H1 (cell line): ENCODE data around the gene LSM2. TPM values are rescaled to one million over a fixed set of nuclear protein-coding genes. Genes with fewer than 3 reads are reported as not detected.

ENCODE experiments used
- BACH1 ChIP-seq: IDR thresholded peaks from 2 replicates; pipeline ENCODE4 v1.6.1; 2012; ENCODE audit warnings: low read length, improper control_type of control experiment
- GTF2F1 ChIP-seq: IDR thresholded peaks from 2 replicates; pipeline ENCODE4 v1.6.1; 2012; ENCODE audit warnings: low read depth, low read length, improper control_type of control experiment, borderline replicate concordance
- MAFK ChIP-seq: IDR thresholded peaks from 2 replicates; pipeline ENCODE4 v1.6.1; 2012; ENCODE audit warnings: low read depth, mild to moderate bottlenecking, improper control_type of control experiment, low read length
- NANOG ChIP-seq: IDR thresholded peaks from 2 replicates; pipeline ENCODE4 v1.6.1; 2011; ENCODE audit warnings: low read length, low read depth, mild to moderate bottlenecking, inconsistent platforms; ENCODE audit not compliant: insufficient read depth, poor library complexity, severe bottlenecking
- POLR2A ChIP-seq, 2 experiments: IDR thresholded peaks; 1 replicate in 1 of 2; 2 replicates in 1 of 2; pipeline ENCODE4 v1.6.1; 2011; ENCODE audit warnings: low read depth in 2 of 2, low read length in 2 of 2, mild to moderate bottlenecking in 2 of 2; ENCODE audit errors: control extremely low read depth in 1 of 2
- polyA plus RNA-seq, 7 experiments: library from polyadenylated mRNA; depleted of rRNA in 3 of 7; stranded (reverse) in 5 of 7; unstranded in 2 of 7; fragments of >200 nt in 5 of 7; fragments of 200-250 nt in 2 of 7; gene quantifications; 1 replicate in 5 of 7; 2 replicates in 1 of 7; 4 replicates in 1 of 7; pipeline versions ENCODE4 v1.2.1 to v1.2.3, GENCODE V29; 2011 to 2013; ENCODE audit warnings: missing spikeins in 2 of 7, mixed read lengths in 2 of 7
- total RNA-seq: library from RNA; stranded (reverse); fragmentation: NEBNext Ultra II Directional; extraction: Animal tissue kit (Norgen Biotek cat#: 25700); gene quantifications from 2 replicates; pipeline ENCODE4 v1.2.1, GENCODE V29; 2021
- TF ChIP-seq, protein P1 (sequence below): IDR thresholded peaks from 2 replicates; pipeline ENCODE4 v1.6.1; 2011; ENCODE audit warnings: low read length, improper control_type of control experiment

LSM2 gene
- total and polyA plus RNA-seq, 2 of the 8 experiments (the other 6 are each of a cell fraction or from before 2014, with no cell fraction given), result 127 to 168 TPM

DNA sequence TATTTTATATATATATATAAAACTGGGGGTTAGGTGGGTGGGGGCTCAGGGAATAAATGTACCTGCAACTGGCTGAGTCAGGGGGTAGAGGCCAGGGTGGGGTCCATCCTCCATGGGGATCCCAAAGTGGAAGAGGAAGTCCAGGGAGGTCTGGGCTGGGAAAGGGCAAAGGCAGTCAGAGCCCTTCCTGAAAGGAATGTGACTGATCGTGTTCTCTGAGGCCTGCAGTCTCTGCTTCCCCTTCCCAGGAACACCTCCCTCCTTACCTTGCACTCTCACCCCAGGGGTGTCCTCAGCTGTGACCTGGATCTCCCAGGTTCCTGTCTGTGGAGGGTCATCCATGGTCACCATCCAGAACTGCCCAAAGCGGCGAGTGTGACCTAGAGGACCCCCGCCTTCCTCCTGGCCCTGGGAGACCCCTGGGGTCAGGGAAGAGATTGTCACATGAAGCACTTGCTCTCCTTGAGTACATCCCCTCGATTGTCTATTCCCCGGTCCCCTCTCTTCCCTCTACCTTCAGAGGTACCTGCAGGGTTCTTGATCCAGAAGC lies 39.6 kb downstream of the LSM2 start (continued):
- TF ChIP-seq NANOG (no peak), POLR2A (IDR thresholded peaks at IDR 0.05; ENCODE audit: control extremely low read depth in 1 of 2, low read depth in 2 of 2, low read length in 2 of 2) (no peak), BACH1 (no peak), MAFK (no peak), GTF2F1 (no peak)
- TF ChIP-seq, protein P1, sequence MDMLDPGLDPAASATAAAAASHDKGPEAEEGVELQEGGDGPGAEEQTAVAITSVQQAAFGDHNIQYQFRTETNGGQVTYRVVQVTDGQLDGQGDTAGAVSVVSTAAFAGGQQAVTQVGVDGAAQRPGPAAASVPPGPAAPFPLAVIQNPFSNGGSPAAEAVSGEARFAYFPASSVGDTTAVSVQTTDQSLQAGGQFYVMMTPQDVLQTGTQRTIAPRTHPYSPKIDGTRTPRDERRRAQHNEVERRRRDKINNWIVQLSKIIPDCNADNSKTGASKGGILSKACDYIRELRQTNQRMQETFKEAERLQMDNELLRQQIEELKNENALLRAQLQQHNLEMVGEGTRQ, result no peak
